Sigmoid colon (tissue), 7 donors: ENCODE measurements around the gene NPIPB9. TPM values are rescaled to one million over a fixed set of nuclear protein-coding genes. Genes with fewer than 3 reads are reported as not detected.
"Not testable (repeated sequence)": the region's sequence is repeated elsewhere in the genome, so short reads cannot be mapped to it uniquely, and the experiment has no call there.

ENCODE experiments used
- DNase-seq: peaks from one replicate; pipeline ENCODE4 v3.0.0-alpha.2; 2019
- H3K27ac ChIP-seq, 4 donors: fragments of 200-600 bp; sonication (generic); one replicate each; pipeline ENCODE4 v1.5.1; 2016 to 2019; ENCODE audit warnings: mild to moderate bottlenecking in 1 of 4
- H3K27me3 ChIP-seq, 3 donors: fragments of 200-600 bp; sonication (generic); one replicate each; pipeline ENCODE4 v1.5.1; 2019; ENCODE audit warnings: mild to moderate bottlenecking in 1 of 3
- H3K36me3 ChIP-seq, 4 donors: fragments of 200-600 bp; sonication (generic); one replicate each; pipeline ENCODE4 v1.5.1; 2016 to 2019
- H3K4me1 ChIP-seq, 4 donors: fragments of 200-600 bp; sonication (generic); one replicate each; pipeline ENCODE4 v1.5.1; 2017 to 2019
- H3K4me3 ChIP-seq, 4 donors: fragments of 200-600 bp; sonication (generic); one replicate each; pipeline ENCODE4 v1.5.1; 2017 to 2019; ENCODE audit warnings: mild to moderate bottlenecking in 2 of 4, moderate library complexity in 1 of 4
- H3K9me3 ChIP-seq, 4 donors: fragments of 200-600 bp in 3 of 4; sonication (generic) in 3 of 4; one replicate each; pipeline versions ENCODE4 v1.5.1 to v1.6.1; 2013 to 2019
- CTCF ChIP-seq, 4 experiments: fragments of 450-650 bp in 3 of 4; fragments of 200-600 bp in 1 of 4; IDR thresholded peaks; one replicate each; pipeline ENCODE4 v1.5.1; 2016 to 2019; ENCODE audit warnings: antibody characterized with exemption in 4 of 4, mild to moderate bottlenecking in 3 of 4, moderate library complexity in 2 of 4
- EP300 ChIP-seq, 4 donors: sonication (generic); formaldehyde crosslinking; IDR thresholded peaks; one replicate each; pipeline ENCODE4 v1.6.1; 2017; ENCODE audit warnings: antibody characterized with exemption in 4 of 4
- POLR2A ChIP-seq, 2 donors: fragments of 450-650 bp; IDR thresholded peaks; one replicate each; pipeline ENCODE4 v1.6.1; 2016; ENCODE audit warnings: antibody characterized with exemption in 2 of 2, mild to moderate bottlenecking in 2 of 2, moderate library complexity in 2 of 2
- POLR2AphosphoS5 ChIP-seq, 4 donors: sonication (generic); formaldehyde crosslinking; IDR thresholded peaks; one replicate each; pipeline ENCODE4 v1.6.1; 2017; ENCODE audit warnings: antibody characterized with exemption in 4 of 4
- WGBS, 2 donors: extraction: QIAGEN DNeasy Blood & Tissue Kit; methylation state at CpG; one replicate each; pipeline ENCODE4 v1.1.7; 2013; 5-methylcytosine and 5-hydroxymethylcytosine counted together
- intact Hi-C: fragments of 100-400 bp; cut with DNase I; formaldehyde crosslinking; loops from one replicate; pipeline ENCODE4 v1.15.1; 2023
- polyA plus RNA-seq, 3 donors: library from polyadenylated mRNA; stranded (reverse); fragments of 200-250 nt; gene quantifications; one replicate each; pipeline ENCODE4 v1.2.3, GENCODE V29; 2013
- total RNA-seq, 4 donors: library from RNA; depleted of rRNA; stranded (reverse); fragments of >200 nt; gene quantifications; one replicate each; pipeline ENCODE4 v1.1.0, GENCODE V29; 2016
- donor health status: healthy with polysubstance abuse.
- donor health status: Bipolar disorder and iron deficiency.
- donor health status: healthy.

Gene NPIPB9
- total and polyA plus RNA-seq, 7 donors = 0.49 to 7.5 (median 1.3) TPM; not detected in 3

GRCh38 chr16:28750469-28751067 is 1.0 kb upstream of the NPIPB9 start:
- intact Hi-C loops, H3K36me3 ChIP-seq, DNase-seq, H3K27me3 ChIP-seq, H3K27ac ChIP-seq, H3K4me1 ChIP-seq, H3K9me3 ChIP-seq: not testable (repeated sequence)
- no CpG with 5 or more reads among the region's 48 CpGs for WGBS, 2 donors
- peak overlapping the region in 1 of 4 donors; percentile 32 for H3K4me3 ChIP-seq

GRCh38 chr16:28781697-28782096 is 30.1 kb downstream of the NPIPB9 start:
- H3K4me1 ChIP-seq, H3K36me3 ChIP-seq, H3K4me3 ChIP-seq, intact Hi-C loops, H3K27ac ChIP-seq, H3K9me3 ChIP-seq, H3K27me3 ChIP-seq, DNase-seq: not testable (repeated sequence)
- no CpG with 5 or more reads among the region's 6 CpGs for WGBS, 2 donors

GRCh38 chr16:28782357-28782756 is 30.8 kb downstream of the NPIPB9 start:
- H3K27ac ChIP-seq, H3K9me3 ChIP-seq, intact Hi-C loops, H3K4me1 ChIP-seq, DNase-seq, H3K36me3 ChIP-seq, H3K27me3 ChIP-seq, H3K4me3 ChIP-seq: not testable (repeated sequence)
- no CpG with 5 or more reads among the region's 4 CpGs for WGBS, 2 donors

- peak in 1 of 4 experiments; percentile 38 for TF ChIP-seq CTCF (IDR thresholded peaks at IDR 0.05)
- intact Hi-C loops, H3K36me3 ChIP-seq, H3K27me3 ChIP-seq, H3K27ac ChIP-seq, H3K9me3 ChIP-seq, H3K4me1 ChIP-seq, H3K4me3 ChIP-seq: not testable (repeated sequence)
- DNase-seq = peak; percentile 77
- WGBS, 2 donors = 35 to 45% methylated on average over 7 to 8 of the region's 13 CpGs
Observed at GRCh38 chr16:28802235-28803019, 50.8 kb downstream of the NPIPB9 start.

GRCh38 chr16:28807445-28808120 is 56.0 kb downstream of the NPIPB9 start:
- DNase-seq, H3K9me3 ChIP-seq, H3K36me3 ChIP-seq, H3K27me3 ChIP-seq, H3K4me3 ChIP-seq, H3K4me1 ChIP-seq, intact Hi-C loops, H3K27ac ChIP-seq: not testable (repeated sequence)
- whole genome bisulfite sequencing, 2 donors = no CpG with 5 or more reads among the region's 11 CpGs

- WGBS, 2 donors = 40 to 73% methylated on average over 5 of the region's 5 CpGs
- Histone ChIP-seq H3K4me3 (no peak overlapping the region), H3K36me3 (no peaks in the 10 kb centered on the region), H3K27ac (no peak overlapping the region), H3K27me3 (no peaks in the 10 kb centered on the region), H3K4me1 (peaks cover 0 to 14% (median 12%) of the 10 kb centered on the region in 4 donors), H3K9me3 (no peaks in the 10 kb centered on the region)
- TF ChIP-seq EP300 (IDR thresholded peaks at IDR 0.05) (no peak), POLR2A (IDR thresholded peaks at IDR 0.05) (no peak), CTCF (IDR thresholded peaks at IDR 0.05) (no peak), POLR2AphosphoS5 (IDR thresholded peaks at IDR 0.05) (no peak)
- intact Hi-C loops = no loop called here
- DNase-seq = peak; percentile 61
Observed at GRCh38 chr16:28820016-28820415, 68.4 kb downstream of the NPIPB9 start.

- 80 to 91% methylated on average over 13 of the region's 13 CpGs for WGBS, 2 donors
- H3K36me3 ChIP-seq, H3K27me3 ChIP-seq, H3K4me3 ChIP-seq, H3K27ac ChIP-seq, intact Hi-C loops, H3K9me3 ChIP-seq: not testable (repeated sequence)
- H3K4me1 ChIP-seq = peaks cover 0 to 19% (median 17%) of the 10 kb centered on the region in 4 donors
- peak; percentile 32 for DNase-seq
Observed at GRCh38 chr16:28820546-28820945, 69.0 kb downstream of the NPIPB9 start.
